K562 (cell line): ENCODE results near the gene TIPIN. TPM values are rescaled to one million over a fixed set of nuclear protein-coding genes. Genes with fewer than 3 reads are reported as not detected.

Source experiments
- ATAC-seq: fragments of 200-7000 bp; cut with Tn5 transposase; 3 replicates; pipeline ENCODE4 v1.9.1; 2020; ENCODE audit warnings: moderate library complexity
- BruUV-seq: library from RNA; stranded (reverse); fragments of 400-500 nt; replicated peaks from 2 replicates; lab custom pipeline; 2021; lab: Mats Ljungman, UMichigan
- CTCF ChIA-PET: fragments of 300-600 bp; formaldehyde crosslinking; extraction: SDS; loops from one replicate; lab custom pipeline; 2021; ENCODE audit warnings: low intra/inter-chr PET ratio; lab: Yijun Ruan, JAX
- POLR2A ChIA-PET: fragments of 300-600, 350-650 bp; sonication (Branson Sonifier 250); formaldehyde crosslinking; extraction: SDS; loops from one replicate; lab custom pipeline; 2021; ENCODE audit warnings: antibody characterized with exemption, inconsistent platforms; lab: Yijun Ruan, JAX
- DNase-seq, 4 experiments: peaks; one replicate each; pipeline versions ENCODE4 v3.0.0 to v3.0.0-alpha.2; 2011 to 2018; ENCODE audit warnings: low spot score in 3 of 4, mixed read lengths in 3 of 4; ENCODE audit errors: extremely low read depth in 1 of 4
- FAIRE-seq: peaks from 2 replicates; lab custom pipeline; 2011; peaks lifted over from hg19 to GRCh38; lab: Jason Lieb, UNC
- H2AFZ ChIP-seq: 2 replicates; pipeline ENCODE4 v1.6.0; 2011; ENCODE audit warnings: low read depth, low read length, control low read depth, inconsistent platforms
- H3K27ac ChIP-seq: fragments of 200-600 bp; 3 replicates; pipeline ENCODE4 v1.8.0; 2011; ENCODE audit warnings: low read depth, mild to moderate bottlenecking, control low read depth, inconsistent platforms, low read length, moderate library complexity, mixed read lengths; ENCODE audit errors: extremely low read depth
- H3K27me3 ChIP-seq, 2 experiments: fragments of 300-600 bp in 1 of 2; 2 replicates in 1 of 2; 3 replicates in 1 of 2; pipeline versions ENCODE4 v1.6.0 to v1.8.0; 2011; ENCODE audit warnings: inconsistent platforms in 2 of 2, low read length in 2 of 2, mild to moderate bottlenecking in 1 of 2, mixed read lengths in 1 of 2, moderate library complexity in 1 of 2; ENCODE audit not compliant: control insufficient read depth in 2 of 2, insufficient read depth in 2 of 2
- H3K36me3 ChIP-seq: fragments of 300-600 bp; 3 replicates; pipeline ENCODE4 v1.8.0; 2011; ENCODE audit warnings: mild to moderate bottlenecking, low read length, inconsistent platforms; ENCODE audit not compliant: control insufficient read depth, insufficient read depth
- H3K4me1 ChIP-seq, 2 experiments: fragments of 200-600 bp in 1 of 2; replicated peaks in 1 of 2; 2 replicates in 1 of 2; 3 replicates in 1 of 2; pipeline versions ENCODE4 v1.5.1 to v1.8.0; 2011; ENCODE audit warnings: inconsistent platforms in 2 of 2, low read length in 2 of 2, mild to moderate bottlenecking in 1 of 2, mixed read lengths in 1 of 2, moderate library complexity in 1 of 2; ENCODE audit not compliant: control insufficient read depth in 2 of 2, insufficient read depth in 2 of 2
- H3K4me2 ChIP-seq: 2 replicates; pipeline ENCODE4 v1.6.1; 2011; ENCODE audit warnings: low read length, control low read depth, inconsistent platforms, mixed read lengths; ENCODE audit not compliant: insufficient read depth
- H3K4me3 ChIP-seq: fragments of 200-600 bp; sonication (generic), shearing (Covaris generic); 2 replicates; pipeline ENCODE4 v1.5.1; 2016; ENCODE audit warnings: control low read depth, inconsistent platforms
- H3K79me2 ChIP-seq: fragments of 200-600 bp; 3 replicates; pipeline ENCODE4 v1.8.0; 2011; ENCODE audit warnings: low read length, inconsistent platforms; ENCODE audit not compliant: control insufficient read depth, insufficient read depth
- H3K9ac ChIP-seq, 2 experiments: 2 replicates each; pipeline versions ENCODE4 v1.6.0 to v1.6.1; 2011; ENCODE audit warnings: low read depth in 2 of 2, low read length in 2 of 2, control low read depth in 1 of 2, inconsistent platforms in 1 of 2, mild to moderate bottlenecking in 1 of 2, mixed read lengths in 1 of 2; ENCODE audit not compliant: insufficient read depth in 1 of 2
- H3K9me1 ChIP-seq: one replicate; pipeline ENCODE4 v1.6.0; 2011; ENCODE audit warnings: inconsistent platforms, mild to moderate bottlenecking, low read length, moderate library complexity; ENCODE audit not compliant: control insufficient read depth, insufficient read depth
- H3K9me3 ChIP-seq: replicated peaks from 2 replicates; pipeline ENCODE4 v1.5.1; 2011; ENCODE audit warnings: low read depth, low read length, inconsistent platforms; ENCODE audit not compliant: control insufficient read depth, insufficient read depth
- H4K20me1 ChIP-seq: replicated peaks from 2 replicates; pipeline ENCODE4 v1.6.1; 2011; ENCODE audit warnings: low read length, inconsistent platforms, mixed read lengths; ENCODE audit not compliant: control insufficient read depth, insufficient read depth
- BCOR ChIP-seq: fragments of 450-650 bp; IDR thresholded peaks from 2 replicates; pipeline ENCODE4 v1.6.1; 2016
- CREM ChIP-seq: IDR thresholded peaks from 2 replicates; pipeline ENCODE4 v1.6.1; 2014; ENCODE audit warnings: antibody characterized with exemption, low read depth
- DDX20 ChIP-seq: fragments of 450-650 bp; IDR thresholded peaks from 2 replicates; pipeline ENCODE4 v1.6.1; 2016; ENCODE audit warnings: missing genetic modification characterization, low read depth, mild to moderate bottlenecking, missing compliant biosample characterization, moderate library complexity
- E4F1 ChIP-seq: fragments of 250-450 bp; sonication (Bioruptor Pico); IDR thresholded peaks from 2 replicates; pipeline ENCODE4 v1.5.0; 2021; ENCODE audit warnings: mild to moderate bottlenecking, borderline replicate concordance
- HBP1 ChIP-seq: fragments of 450-650 bp; formaldehyde crosslinking; IDR thresholded peaks from 2 replicates; pipeline ENCODE4 v1.4.0; 2022; ENCODE audit warnings: missing genetic modification characterization
- HDAC1 ChIP-seq, 2 experiments: fragments of 450-650 bp; IDR thresholded peaks; 2 replicates each; pipeline ENCODE4 v1.6.1; 2016 to 2017; ENCODE audit warnings: inconsistent platforms in 1 of 2, mild to moderate bottlenecking in 1 of 2, moderate library complexity in 1 of 2
- HDAC8 ChIP-seq: fragments of 450-650 bp; IDR thresholded peaks from 2 replicates; pipeline ENCODE4 v1.6.1; 2016; ENCODE audit warnings: mild to moderate bottlenecking, missing genetic modification characterization, moderate library complexity, missing compliant biosample characterization
- IRF2 ChIP-seq: sonication (generic); formaldehyde crosslinking; IDR thresholded peaks from 2 replicates; pipeline ENCODE4 v1.8.1; 2022; ENCODE audit warnings: mild to moderate bottlenecking, missing genetic modification reagents
- MLLT1 ChIP-seq, 2 experiments: fragments of 450-650 bp; IDR thresholded peaks; 2 replicates each; pipeline ENCODE4 v1.6.1; 2016
- POLR3A ChIP-seq: IDR thresholded peaks from 2 replicates; pipeline ENCODE4 v1.6.1; 2011; ENCODE audit warnings: borderline replicate concordance, mild to moderate bottlenecking, moderate library complexity; ENCODE audit not compliant: insufficient read length, insufficient read depth; ENCODE audit errors: extremely low read depth
- PTBP1 ChIP-seq: fragments of 200-400 bp; formaldehyde crosslinking; IDR thresholded peaks from 2 replicates; pipeline ENCODE4 v1.6.1; 2017; ENCODE audit warnings: low read depth, low read length
- SIX5 ChIP-seq, 2 experiments: IDR thresholded peaks; 2 replicates each; pipeline ENCODE4 v1.6.1; 2011; ENCODE audit warnings: low read length in 2 of 2, borderline replicate concordance in 1 of 2, low read depth in 1 of 2, mild to moderate bottlenecking in 1 of 2, moderate library complexity in 1 of 2; ENCODE audit not compliant: insufficient read depth in 1 of 2
- SNIP1 ChIP-seq: fragments of 450-650 bp; IDR thresholded peaks from 2 replicates; pipeline ENCODE4 v1.7.1; 2017; ENCODE audit warnings: low read depth, mild to moderate bottlenecking
- SRSF3 ChIP-seq: fragments of 200-400 bp; formaldehyde crosslinking; IDR thresholded peaks from 2 replicates; pipeline ENCODE4 v1.6.1; 2016; ENCODE audit warnings: mild to moderate bottlenecking, low read length, moderate library complexity; ENCODE audit not compliant: insufficient read depth
- THRAP3 ChIP-seq: fragments of 450-650 bp; IDR thresholded peaks from 2 replicates; pipeline ENCODE4 v1.6.1; 2016; ENCODE audit warnings: mild to moderate bottlenecking, inconsistent platforms, borderline replicate concordance
- ZNF41 ChIP-seq: fragments of 250-450 bp; sonication (Bioruptor Pico); conservative IDR thresholded peaks from 2 replicates; pipeline ENCODE4 v1.4.0; 2020; ENCODE audit warnings: mild to moderate bottlenecking
- in situ Hi-C: fragments of 300-500 bp; cut with MboI; formaldehyde crosslinking; loops from 4 replicates; pipeline ENCODE4 v1.15.0; 2018; ENCODE audit warnings: inconsistent platforms, mixed read lengths
- intact Hi-C: fragments of 100-400 bp; cut with micrococcal nuclease; formaldehyde crosslinking; loops from 2 replicates; pipeline ENCODE4 v1.14.2; 2022
- polyA plus RNA-seq, 8 experiments: library from polyadenylated mRNA; depleted of rRNA in 4 of 8; stranded (reverse) in 5 of 8; unstranded in 3 of 8; fragments of >200 nt; fragmentation: Nextera tagmentation in 2 of 8; fragmentation: Illumina TruSeq in 1 of 8; extraction: Ambion mirVana in 2 of 8; extraction: Trizol in 1 of 8; gene quantifications; 2 replicates each; pipeline versions ENCODE4 v1.2.1 to v1.2.3, GENCODE V29; 2011 to 2014; ENCODE audit warnings: inconsistent platforms in 1 of 8, missing spikeins in 1 of 8
- total RNA-seq, 7 experiments: library from RNA; depleted of rRNA in 6 of 7; stranded (reverse); fragments of >200 nt in 6 of 7; fragmentation: Illumina TruSeq in 2 of 7; extraction: Trizol in 2 of 7; gene quantifications; 2 replicates each; pipeline versions ENCODE4 v1.2.1 to v1.2.3, GENCODE V29; 2011 to 2021; ENCODE audit warnings: low replicate concordance in 1 of 7

Gene TIPIN
- total and polyA plus RNA-seq, 9 of the 15 experiments (the other 6 are each of a cell fraction or from before 2014, with no cell fraction given): 22.9 to 61.4 (median 42.0) TPM

- Histone ChIP-seq H3K4me1 (peaks cover 5 to 9% of the 10 kb centered on the region in 2 experiments; a peak in 4 of 5 replicates), H4K20me1 (peaks cover 3% of the 10 kb centered on the region; the same call in 1 of the 2 replicates), H3K27ac (no peak overlapping the region), H3K79me2 (no peaks in the 10 kb centered on the region), H3K9me1 (no peaks in the 10 kb centered on the region), H3K4me2 (no peak overlapping the region), H3K9me3 (no peaks in the 10 kb centered on the region), H2AFZ (no peak overlapping the region), H3K27me3 (peaks cover 0 to 3% of the 10 kb centered on the region in 2 experiments; a peak in 2 of 5 replicates), H3K36me3 (no peaks in the 10 kb centered on the region), H3K4me3 (no peak overlapping the region), H3K9ac (no peak overlapping the region)
- no peak for DNase-seq
- CTCF ChIA-PET: interaction anchor here (0.8 to 2.0 kb wide), 4 partner anchors 36 to 691 kb away, joined by 3 to 9 read pairs (median 4); no protein-coding TSS in a partner anchor
- POLR2A ChIA-PET: interaction anchor here (0.8 kb wide), 1 partner anchor 22 kb away, joined by 3 read pairs; no protein-coding TSS in a partner anchor
- no peak for ATAC-seq
- in situ Hi-C loops: no loop called here
- no peak for TF ChIP-seq SNIP1
- TF ChIP-seq E4F1 (CRISPR knock-in tag): no peak
- TF ChIP-seq DDX20 (tag): no peak
- TF ChIP-seq IRF2 (CRISPR knock-in tag): no peak
- no peak for TF ChIP-seq PTBP1
- no peak for TF ChIP-seq ZNF41 (CRISPR knock-in tag)
- no peak for TF ChIP-seq POLR3A
- TF ChIP-seq HDAC8 (tag): no peak
- TF ChIP-seq CREM: no peak
- no peak for TF ChIP-seq BCOR
- no peak for TF ChIP-seq HBP1 (CRISPR knock-in tag)
- TF ChIP-seq SRSF3: no peak
- no peak for TF ChIP-seq THRAP3
- TF ChIP-seq MLLT1 (IDR thresholded peaks at IDR 0.05): no peak
- TF ChIP-seq HDAC1 (IDR thresholded peaks at IDR 0.05): no peak
- no peak for TF ChIP-seq SIX5 (IDR thresholded peaks at IDR 0.05; ENCODE audit: borderline replicate concordance in 1 of 2, insufficient read depth in 1 of 2, low read depth in 1 of 2, low read length in 2 of 2)
- peak; percentile 19 for FAIRE-seq
- intact Hi-C loops: loop anchor here (5.0 to 10.0 kb wide), 3 partner anchors 36 to 306 kb away; partner anchors contain the start of gene MEGF11
- BruUV-seq: no TSS peak
Measured at GRCh38 chr15:66288093-66288492, 68.4 kb downstream of the TIPIN start.
